CD4-positive, alpha-beta T cell treated with Interleukin-12 subunit alpha and Interleukin-12 subunit beta, for 1 hour (primary cell): ENCODE measurements around the gene PCF11.
"Not testable (repeated sequence)": the region's sequence is repeated elsewhere in the genome, so short reads cannot be mapped to it uniquely, and the experiment has no call there.

Source experiments
- DNase-seq: peaks from one replicate; pipeline ENCODE4 v3.0.0-alpha.2; 2020

PCF11 gene

DNA sequence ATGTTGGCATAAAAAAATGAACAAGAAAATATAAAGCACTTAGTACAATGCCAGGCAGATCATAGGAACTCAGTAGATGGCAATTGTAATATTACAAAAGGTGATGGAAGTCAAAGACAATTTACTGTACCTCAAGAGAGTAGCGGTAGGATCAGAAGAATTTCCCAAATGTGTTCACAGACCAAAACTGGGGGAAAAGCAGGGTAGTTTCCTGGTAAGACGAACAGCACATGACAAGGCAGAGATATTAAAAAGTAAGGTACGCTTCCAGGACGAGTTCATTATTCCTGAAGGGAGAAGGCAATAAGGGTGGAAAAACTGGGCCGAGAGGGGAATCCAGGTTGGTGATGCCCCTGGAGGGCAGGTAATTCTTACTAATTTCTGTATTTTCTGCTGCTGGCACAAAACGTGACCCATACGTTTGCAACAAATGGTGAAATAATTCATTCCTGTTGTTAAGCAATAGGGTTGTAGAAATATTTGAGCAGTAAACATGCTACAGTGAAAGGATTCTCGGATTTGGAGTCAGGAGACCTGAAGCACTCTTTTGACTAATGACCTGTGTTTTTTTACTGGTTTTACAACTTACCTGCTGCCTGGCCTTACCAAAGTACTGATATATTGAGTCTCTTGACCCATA lies 35.8 kb downstream of the PCF11 start:
- DNase-seq = no peak

DNA sequence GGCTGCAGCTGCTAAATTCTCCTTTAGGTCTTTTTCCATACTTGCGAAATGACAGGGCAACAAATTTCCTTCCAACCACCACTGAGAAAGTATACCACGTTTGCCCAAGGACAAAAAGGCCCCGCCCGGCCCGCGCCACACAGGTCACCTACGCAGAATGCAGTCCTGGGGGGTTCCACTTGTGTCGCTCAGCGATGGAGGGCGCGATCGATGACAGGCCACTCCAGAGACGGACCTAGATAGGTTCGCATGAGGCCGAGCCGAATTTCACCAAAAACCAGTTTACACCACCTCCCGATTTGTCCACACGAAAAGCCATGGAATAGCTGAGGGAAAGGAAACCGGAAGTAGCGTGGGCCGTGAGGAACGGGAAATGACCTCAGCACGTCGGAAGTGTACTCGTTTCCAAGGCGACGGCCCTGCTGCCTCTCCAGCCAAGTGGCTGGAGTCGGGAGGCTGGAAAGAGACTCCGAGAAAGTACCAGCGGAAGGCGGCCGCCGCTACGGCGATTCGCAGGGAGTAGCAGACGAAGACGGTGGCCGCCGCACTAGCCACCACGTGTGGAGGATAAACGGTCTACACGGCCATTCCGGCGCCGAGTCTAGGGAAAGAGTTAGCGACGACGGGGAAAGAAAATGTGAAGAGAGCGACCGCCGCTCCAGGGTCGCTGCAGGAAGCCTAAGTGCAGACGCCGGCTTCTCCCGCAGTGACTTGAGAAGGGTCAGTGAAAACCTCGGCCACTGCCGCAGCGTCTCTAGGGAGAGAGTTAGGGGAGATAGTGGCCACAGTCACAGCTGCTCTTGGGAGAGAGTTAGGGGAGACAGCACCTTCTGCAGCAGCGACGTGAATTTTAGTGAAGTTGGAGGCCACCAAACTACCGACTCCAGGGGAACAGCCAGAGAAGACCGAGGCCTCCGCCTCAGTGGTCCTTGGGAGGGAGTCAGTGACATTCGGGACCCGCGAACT lies 36.7 kb downstream of the PCF11 start, which contains the start of gene ANKRD42:
ANKRD42 (plus strand) TSS at position 398 of the 966 bp plus-strand sequence. CDS start 959 bp downstream, outside the sequence.
- peak; percentile 88 for DNase-seq

DNA sequence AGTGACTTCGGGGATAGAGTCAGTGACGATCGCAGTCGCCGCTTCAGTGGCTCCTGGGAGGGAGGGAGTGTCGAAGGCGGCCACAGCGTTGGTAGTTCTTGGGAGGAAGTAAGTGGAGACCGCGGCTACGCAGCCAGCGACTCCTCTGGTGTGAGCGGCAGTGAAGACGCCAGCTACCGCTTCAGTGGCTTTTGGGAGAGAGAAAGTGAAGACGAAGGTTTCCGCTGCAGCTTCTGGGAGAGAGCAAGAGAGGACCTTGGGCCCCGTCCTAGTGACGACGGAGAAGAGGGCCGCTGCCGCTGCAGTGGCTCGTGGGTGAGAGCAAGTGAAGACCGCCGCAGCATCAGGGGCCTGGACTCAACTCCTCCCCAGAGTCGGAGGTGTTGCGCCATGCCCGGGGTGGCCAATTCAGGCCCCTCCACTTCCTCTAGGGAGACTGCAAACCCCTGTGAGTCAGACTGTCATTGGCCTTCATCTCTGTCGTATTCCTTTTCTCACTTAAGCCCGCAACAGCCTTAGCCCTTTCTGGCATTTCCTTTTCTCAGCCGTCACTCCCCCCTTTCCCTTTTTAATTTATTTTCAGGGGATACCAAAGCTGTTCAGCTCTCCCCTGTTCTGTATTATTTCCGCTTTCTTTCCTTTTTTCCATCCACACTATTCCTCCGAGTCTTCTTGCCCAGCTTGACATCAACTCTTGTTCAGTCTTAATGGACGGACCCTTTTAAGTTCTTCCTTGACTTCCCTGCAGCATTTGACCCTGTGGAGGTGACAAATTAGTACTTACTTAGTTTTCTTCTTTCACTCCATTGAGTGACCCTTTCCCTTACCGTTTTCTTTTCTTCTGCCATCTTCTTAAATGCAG lies 37.6 kb downstream of the PCF11 start:
- peak; percentile 71 for DNase-seq

- no peak for DNase-seq
Measured at GRCh38 chr11:83195143-83195466, 38.2 kb downstream of the PCF11 start.

DNA sequence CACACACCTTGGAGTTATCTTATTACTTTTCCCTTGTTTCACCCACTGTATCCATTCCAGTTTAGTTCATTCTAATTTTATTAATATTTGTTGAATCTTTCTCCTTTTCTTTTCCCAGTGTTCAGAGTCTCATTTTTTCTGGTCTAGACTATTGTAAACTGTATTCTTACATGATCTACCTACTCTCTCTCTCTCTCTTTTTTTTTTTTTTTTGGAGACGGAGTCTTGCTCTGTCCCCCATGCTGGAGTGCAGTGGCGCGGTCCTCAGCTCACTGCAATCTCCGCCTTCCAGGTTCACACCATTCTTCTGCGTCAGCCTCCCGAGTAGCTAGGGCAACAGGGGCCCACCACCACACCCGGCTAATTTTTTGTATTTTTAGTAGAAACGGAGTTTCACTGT lies 38.7 kb downstream of the PCF11 start:
- no peak for DNase-seq

- no peak for DNase-seq
Measured at GRCh38 chr11:83200035-83200434, 43.1 kb downstream of the PCF11 start.

- DNase-seq = no peak
Measured at GRCh38 chr11:83205608-83206185, 48.8 kb downstream of the PCF11 start.

DNA sequence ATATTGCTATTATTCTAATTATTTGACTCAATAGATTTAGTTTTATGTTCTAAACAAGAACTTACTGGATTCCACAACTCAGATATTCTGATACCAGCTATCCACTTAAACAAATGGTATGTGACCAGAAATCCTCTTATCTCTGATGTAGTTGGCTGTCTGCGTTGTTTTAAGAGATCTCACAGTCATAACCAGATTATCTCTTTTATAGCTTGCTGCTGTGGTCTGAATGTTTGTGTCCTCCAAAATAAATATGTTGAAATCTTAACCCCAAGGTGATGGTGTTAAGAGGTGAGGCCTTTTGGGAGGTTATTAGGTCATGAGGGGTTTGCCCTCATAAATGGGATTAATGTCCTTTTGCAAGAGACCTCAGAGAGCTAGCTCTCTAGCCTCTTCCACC lies 49.3 kb downstream of the PCF11 start:
- no peak for DNase-seq

GRCh38 chr11:83206771-83207382 lies 49.9 kb downstream of the PCF11 start:
- DNase-seq = not testable (repeated sequence)

DNA sequence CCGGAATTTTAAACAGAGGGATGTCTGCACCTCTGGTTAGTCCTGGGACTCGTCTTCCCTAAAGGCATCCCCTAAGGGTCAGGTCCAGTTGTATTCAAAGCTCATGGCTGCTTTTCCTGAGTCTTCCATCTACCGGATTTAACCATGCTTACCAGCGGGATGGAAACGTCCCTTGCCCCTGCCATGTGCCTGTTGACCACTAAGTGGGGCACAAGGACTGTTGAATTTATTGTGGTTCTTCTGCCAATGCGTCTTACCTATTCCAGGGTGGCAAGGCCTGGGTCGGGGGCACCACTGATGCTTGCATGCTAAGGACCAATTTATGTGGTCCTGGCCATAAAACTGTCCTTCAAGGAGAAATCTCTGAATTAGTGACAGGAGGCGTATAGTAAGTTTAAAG lies 62.2 kb downstream of the PCF11 start:
- DNase-seq = no peak

- DNase-seq = no peak
Measured at GRCh38 chr11:83220260-83220659, 63.3 kb downstream of the PCF11 start.

DNA sequence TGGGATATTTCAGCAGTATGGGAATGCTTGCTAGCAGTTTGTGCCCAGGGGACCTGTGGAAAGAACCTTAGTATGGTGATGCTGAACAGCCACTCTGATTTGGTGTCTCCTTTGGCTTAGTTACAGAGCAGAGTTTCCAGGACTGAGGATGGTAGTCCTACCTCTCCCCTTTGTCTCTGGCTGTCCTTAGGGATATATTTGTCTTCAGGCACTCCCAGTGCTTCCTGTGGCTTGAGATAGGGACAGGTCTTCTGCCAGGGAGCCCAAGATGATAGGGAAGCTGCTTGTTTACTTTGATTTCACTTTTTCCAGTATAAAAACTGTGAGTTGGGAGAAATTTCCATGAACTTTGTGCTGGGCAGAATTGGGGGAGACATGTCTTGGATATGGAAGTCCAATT lies 64.8 kb downstream of the PCF11 start:
- no peak for DNase-seq

- no peak for DNase-seq
Measured at GRCh38 chr11:83222499-83222898, 65.6 kb downstream of the PCF11 start.

DNA sequence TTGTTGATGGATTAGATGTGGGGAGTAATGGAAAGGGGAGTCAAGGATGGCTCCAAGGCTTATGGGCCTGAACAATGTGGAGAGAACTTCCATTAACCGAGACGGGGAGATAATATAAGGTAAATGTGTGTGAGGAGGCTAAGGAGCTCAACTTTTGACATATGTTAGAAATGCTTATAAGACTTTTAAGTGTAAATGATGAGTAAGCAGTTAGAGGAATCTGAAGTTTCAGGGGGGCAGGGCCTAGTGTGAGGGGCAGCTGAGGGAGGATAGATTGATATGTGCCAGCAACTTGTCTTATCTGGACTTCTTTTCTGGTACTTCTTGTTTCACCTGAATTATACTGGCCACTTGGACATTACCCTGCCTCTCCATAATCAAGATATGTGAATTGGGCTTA lies 66.5 kb downstream of the PCF11 start:
- DNase-seq = no peak

GRCh38 chr11:83235825-83236224 lies 78.9 kb downstream of the PCF11 start:
- no peak for DNase-seq
